NCI-H2196 treated with DMSO at 0.1 percent for 48 hours (cell line): Measurements from ENCODE around the gene SHC3.

Experiments used
- DNase-seq: peaks from one replicate; lab custom pipeline; 2025; ENCODE audit not compliant: unreplicated experiment; lab: John Stamatoyannopoulos, UW

Gene SHC3

DNA sequence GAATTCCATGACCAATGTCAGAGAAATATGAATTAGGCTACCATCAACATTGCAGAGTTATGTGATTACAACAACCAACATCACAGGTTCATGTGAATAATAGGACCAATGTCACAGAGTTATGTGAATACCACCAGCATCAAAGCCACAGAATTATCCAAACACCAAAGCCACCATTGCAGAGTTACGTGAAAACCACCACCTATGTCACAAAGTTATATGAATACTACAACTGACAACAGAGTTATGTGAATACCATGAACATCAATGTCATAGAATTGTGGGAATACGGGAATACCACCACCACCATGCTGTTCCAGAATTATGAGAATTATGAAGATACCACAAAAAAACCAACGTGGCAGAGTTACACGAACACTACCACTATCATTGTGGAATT lies 64.8 kb downstream of the SHC3 start:
- no peak for DNase-seq

DNA sequence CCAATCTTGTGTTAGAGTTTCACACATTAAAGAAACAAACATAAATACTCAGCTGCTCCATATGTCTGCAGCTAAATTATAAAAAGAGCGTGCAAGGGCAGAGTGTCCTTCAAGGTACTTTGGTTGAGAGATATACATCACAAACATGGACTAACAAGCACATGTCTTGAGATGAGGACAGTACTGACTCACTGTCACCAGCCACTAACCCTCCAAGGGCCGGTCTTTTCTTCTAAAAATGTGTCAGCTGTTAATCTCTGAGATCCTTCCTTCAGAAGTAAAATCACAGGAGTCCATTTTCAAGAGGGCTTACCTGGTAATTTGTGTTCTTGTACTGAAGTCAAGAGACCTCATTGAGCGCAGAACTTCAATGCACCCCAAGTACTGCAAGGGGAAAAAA lies 66.4 kb downstream of the SHC3 start:
- no peak for DNase-seq

GRCh38 chr9:89109666-89110065 lies 69.0 kb downstream of the SHC3 start:
- DNase-seq: no peak

DNA sequence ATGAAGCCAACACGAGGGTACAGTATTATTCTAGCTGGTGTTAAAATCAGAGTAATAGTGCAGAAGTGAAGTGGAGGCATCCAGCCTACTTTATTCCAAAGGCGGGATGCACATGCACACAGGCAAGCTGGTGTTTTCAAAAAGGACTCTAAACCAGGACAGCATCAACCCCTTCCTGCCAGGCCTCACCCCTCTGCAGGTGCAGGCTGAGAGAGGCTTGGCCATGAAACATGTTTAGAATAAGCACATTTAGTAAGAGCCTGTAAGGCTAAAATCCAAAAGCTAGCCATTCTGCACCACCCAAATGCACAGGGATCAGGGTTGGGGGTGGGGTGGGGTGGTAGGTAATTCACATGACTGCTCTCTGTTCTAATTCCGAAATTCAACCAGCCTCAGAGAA lies 71.2 kb downstream of the SHC3 start:
- no peak for DNase-seq

GRCh38 chr9:89106224-89106851 lies 72.3 kb downstream of the SHC3 start:
- no peak for DNase-seq

GRCh38 chr9:89104821-89105220 lies 73.8 kb downstream of the SHC3 start:
- DNase-seq: no peak

GRCh38 chr9:89097219-89097618 lies 81.4 kb downstream of the SHC3 start:
- DNase-seq: no peak

DNA sequence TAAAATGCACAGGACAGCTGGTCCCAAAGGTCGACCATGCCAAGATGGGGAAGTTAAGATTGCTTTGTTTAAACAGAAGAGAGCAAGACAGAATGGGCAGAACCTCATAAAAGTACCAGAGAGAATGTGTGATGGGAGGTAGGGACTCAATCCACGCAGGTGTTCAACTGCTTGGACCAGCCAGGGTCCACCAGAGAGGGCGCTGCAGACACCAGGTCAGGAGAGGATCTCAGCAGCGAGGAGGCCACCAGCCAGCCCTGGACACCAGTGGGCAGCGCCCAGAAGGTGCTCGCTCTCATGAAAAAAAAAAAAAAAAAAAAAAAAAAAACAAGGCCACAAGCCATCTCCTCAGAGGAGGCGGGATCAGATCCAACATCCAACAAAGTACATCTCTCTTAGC lies 81.8 kb downstream of the SHC3 start:
- no peak for DNase-seq

DNA sequence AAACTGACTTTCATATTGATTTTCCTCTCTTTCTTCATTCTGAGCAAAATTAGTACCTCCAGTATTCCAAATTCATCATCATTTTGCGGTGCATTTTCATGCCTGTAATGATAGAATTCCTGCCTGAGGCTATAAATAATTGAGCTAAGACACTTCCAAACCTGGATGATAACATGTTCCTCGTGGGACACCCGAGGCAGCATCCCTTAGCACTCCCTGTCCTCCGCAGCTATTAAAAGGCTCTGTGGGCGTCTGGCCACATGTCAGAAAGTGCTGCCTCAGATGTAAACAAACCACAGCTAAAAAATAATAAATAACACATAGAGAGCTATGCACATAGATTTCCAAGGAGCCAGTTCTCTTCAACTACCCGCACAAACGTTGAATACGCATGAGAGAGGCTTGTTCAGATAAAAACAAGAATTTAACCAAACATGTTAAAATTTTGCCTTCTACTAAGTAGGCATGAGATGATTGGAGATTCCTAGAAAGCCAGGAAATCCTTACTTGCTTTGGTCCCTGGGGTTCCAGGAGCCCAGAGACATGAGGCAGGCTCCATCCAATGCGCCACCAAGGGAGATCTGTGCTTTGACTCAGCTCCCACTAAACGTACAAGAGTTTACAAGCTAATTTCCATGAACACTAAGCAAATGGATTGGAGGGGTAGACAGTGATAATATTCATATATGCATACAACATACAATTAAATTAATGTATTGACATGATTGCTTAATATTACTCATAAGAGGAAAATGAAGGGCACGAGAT lies 82.7 kb downstream of the SHC3 start:
- DNase-seq: no peak

DNA sequence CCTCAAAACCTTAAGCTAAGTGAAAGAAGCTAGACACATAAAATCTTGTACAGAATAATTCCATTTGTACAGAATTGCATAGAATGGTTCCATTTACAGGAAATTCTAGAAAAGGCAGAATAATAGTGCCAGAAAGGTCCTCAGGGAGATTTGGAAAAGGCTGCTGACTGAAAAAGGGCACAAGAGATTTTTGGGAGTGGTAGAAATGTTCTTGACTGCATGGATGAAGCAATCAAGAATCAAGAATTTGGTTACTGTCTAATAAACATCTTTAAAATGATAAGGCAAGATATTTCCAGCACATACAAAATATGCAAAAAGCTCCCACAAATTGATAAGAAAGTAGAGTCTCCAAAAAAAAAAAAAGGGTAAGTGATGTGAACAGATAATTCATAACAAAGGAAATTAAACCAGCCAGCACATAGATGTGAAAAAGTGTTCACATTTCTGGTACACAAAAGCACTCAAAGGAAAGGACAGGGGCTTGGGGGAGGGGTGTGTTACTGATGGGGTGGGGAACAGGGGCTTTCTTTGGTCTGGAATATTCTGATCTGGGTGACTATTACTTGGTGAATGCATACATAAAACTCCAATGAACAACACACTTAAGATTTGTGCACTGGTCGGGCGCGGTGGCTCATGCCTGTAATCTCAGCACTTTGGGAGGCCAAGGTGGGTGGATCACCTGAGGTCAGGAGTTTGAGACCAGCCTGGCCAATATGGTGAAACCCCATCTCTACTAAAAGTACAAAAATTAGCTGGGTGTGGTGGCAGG lies 85.2 kb downstream of the SHC3 start:
- DNase-seq: no peak

DNA sequence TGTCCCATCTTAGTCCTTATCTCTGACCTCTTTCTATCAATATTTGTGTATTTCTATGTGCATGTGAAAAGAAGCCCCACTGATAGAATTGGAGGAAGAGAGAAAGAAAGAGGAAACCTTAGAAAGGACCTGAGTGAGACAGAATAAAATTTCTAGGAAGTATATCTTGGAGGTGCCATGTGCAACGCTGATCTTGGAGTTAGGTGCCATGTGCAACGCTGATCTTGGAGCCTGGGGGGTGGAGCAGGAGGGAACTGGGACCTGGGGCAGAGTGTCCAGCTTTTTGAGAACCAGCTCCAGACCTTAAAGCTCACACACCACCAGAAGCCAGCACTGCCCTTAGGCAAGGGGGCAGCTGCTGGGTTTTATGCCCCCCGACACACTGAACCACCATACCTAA lies 89.4 kb downstream of the SHC3 start:
- no peak for DNase-seq

DNA sequence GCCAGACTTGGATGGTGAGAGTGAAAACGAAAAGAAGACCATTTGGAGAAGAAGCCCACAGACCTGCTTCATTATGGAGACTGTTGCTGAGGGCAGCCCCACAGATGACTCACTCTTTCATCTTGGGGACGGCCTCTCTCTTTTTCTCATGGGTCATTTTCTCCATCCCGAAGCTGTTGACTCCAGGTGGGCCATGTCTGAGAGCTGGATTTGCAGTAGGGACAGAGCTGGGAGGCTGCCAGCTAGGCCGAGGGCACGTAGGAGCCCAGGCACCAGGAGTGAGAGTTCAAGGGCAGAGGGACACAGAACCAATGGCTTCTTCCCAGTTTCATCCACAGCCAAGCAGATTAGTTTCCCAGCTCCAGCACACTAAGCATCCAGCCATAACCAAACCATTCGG lies 95.0 kb downstream of the SHC3 start:
- no peak for DNase-seq

GRCh38 chr9:89080193-89080592 lies 98.4 kb downstream of the SHC3 start:
- DNase-seq: no peak

GRCh38 chr9:89079391-89079790 lies 99.2 kb downstream of the SHC3 start:
- DNase-seq: no peak

GRCh38 chr9:89078860-89079259 lies 99.8 kb downstream of the SHC3 start:
- no peak for DNase-seq

- no peak for DNase-seq
Observed at GRCh38 chr9:89078421-89078820, 100.2 kb downstream of the SHC3 start.

- DNase-seq: no peak
Observed at GRCh38 chr9:89077519-89077918, 101.1 kb downstream of the SHC3 start.

GRCh38 chr9:89073397-89073796 lies 105.2 kb downstream of the SHC3 start:
- no peak for DNase-seq

- DNase-seq: no peak
Observed at GRCh38 chr9:89071591-89071990, 107.0 kb downstream of the SHC3 start.

GRCh38 chr9:89066835-89067234 lies 111.8 kb downstream of the SHC3 start:
- DNase-seq: no peak

DNA sequence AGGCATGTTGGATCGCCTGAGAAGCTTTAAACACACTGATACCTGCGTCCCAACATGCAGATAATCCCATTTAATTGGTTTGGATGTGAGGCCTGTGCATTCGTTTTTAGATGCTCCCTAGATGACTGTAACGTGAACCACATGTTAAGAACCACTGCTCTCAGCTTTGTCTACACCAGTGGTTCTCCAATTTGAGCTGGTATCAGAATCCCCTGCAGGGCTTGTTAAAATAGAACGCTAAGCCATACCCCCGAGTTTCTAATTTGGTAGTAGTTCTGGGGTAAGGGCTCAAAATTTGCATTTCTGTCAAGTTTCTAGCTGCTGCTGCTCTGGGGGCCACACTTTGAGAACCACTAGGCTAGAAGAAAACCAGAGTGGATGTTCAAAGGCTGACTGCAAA lies 112.7 kb downstream of the SHC3 start:
- no peak for DNase-seq

- no peak for DNase-seq
Observed at GRCh38 chr9:89060790-89061189, 117.8 kb downstream of the SHC3 start.
